PC-9 (cell line): ENCODE results near the gene APBA1. TPM values are rescaled to one million over a fixed set of nuclear protein-coding genes. Genes with fewer than 3 reads are reported as not detected.

ENCODE experiments used
- BruUV-seq: library from RNA; stranded (reverse); fragments of 400-500 nt; replicated peaks from 2 replicates; lab custom pipeline; 2021; lab: Mats Ljungman, UMichigan
- CTCF ChIA-PET: fragments of 300-600 bp; sonication (Branson Sonifier 250); formaldehyde crosslinking; loops from one replicate; lab custom pipeline; 2022; ENCODE audit warnings: antibody characterized with exemption; lab: Charles Lee
- POLR2A ChIA-PET: fragments of 300-600 bp; sonication (Branson Sonifier 250); formaldehyde crosslinking; loops from one replicate; lab custom pipeline; 2022; ENCODE audit warnings: antibody characterized with exemption; ENCODE audit not compliant: unreplicated experiment; lab: Charles Lee
- DNase-seq, 2 experiments: peaks; one replicate each; pipeline versions ENCODE4 v3.0.0 to v3.0.0-alpha.2; 2015 to 2022; ENCODE audit warnings: mixed read lengths in 1 of 2
- H2AFZ ChIP-seq: fragments of 200-600 bp; sonication (generic); 2 replicates; pipeline ENCODE4 v1.8.1; 2017; ENCODE audit warnings: antibody characterized with exemption
- H3F3A ChIP-seq: fragments of 200-600 bp; sonication (generic); 2 replicates; pipeline ENCODE4 v1.8.1; 2017; ENCODE audit warnings: antibody characterized with exemption, mild to moderate bottlenecking, low read depth; ENCODE audit not compliant: insufficient read depth
- H3K27ac ChIP-seq: fragments of 200-600 bp; sonication (generic); 2 replicates; pipeline ENCODE4 v1.6.1; 2016; ENCODE audit warnings: mixed run types
- H3K27me3 ChIP-seq: fragments of 200-600 bp; sonication (generic); 2 replicates; pipeline ENCODE4 v1.6.1; 2016; ENCODE audit warnings: low read depth, mixed run types; ENCODE audit not compliant: insufficient read depth
- H3K36me3 ChIP-seq: fragments of 200-600 bp; sonication (generic); 2 replicates; pipeline ENCODE4 v1.6.1; 2016; ENCODE audit warnings: low read depth, mixed run types
- H3K4me1 ChIP-seq: fragments of 200-600 bp; sonication (generic); replicated peaks from 2 replicates; pipeline ENCODE4 v1.6.1; 2016; ENCODE audit warnings: mixed run types; ENCODE audit not compliant: insufficient read depth
- H3K4me2 ChIP-seq: fragments of 200-600 bp; sonication (generic); 2 replicates; pipeline ENCODE4 v1.6.1; 2017; ENCODE audit warnings: mixed run types
- H3K4me3 ChIP-seq: fragments of 200-600 bp; sonication (generic); 2 replicates; pipeline ENCODE4 v1.6.1; 2016; ENCODE audit warnings: mixed run types
- H3K79me2 ChIP-seq: fragments of 200-600 bp; sonication (generic); 2 replicates; pipeline ENCODE4 v1.6.1; 2017; ENCODE audit warnings: low read depth, mixed run types
- H3K9me2 ChIP-seq: fragments of 200-600 bp; sonication (generic); 2 replicates; pipeline ENCODE4 v1.8.1; 2017; ENCODE audit warnings: mild to moderate bottlenecking; ENCODE audit not compliant: insufficient read depth
- H3K9me3 ChIP-seq: fragments of 200-600 bp; sonication (generic); 2 replicates; pipeline ENCODE4 v1.8.1; 2016; ENCODE audit warnings: low read depth; ENCODE audit not compliant: insufficient read depth
- H4K20me1 ChIP-seq: fragments of 200-600 bp; sonication (generic); 2 replicates; pipeline ENCODE4 v1.8.1; 2017; ENCODE audit not compliant: insufficient read depth
- CTCF ChIP-seq: fragments of 200-600 bp; sonication (generic); conservative IDR thresholded peaks from 2 replicates; pipeline ENCODE4 v1.6.1; 2017; ENCODE audit warnings: mixed run types, antibody characterized with exemption, mild to moderate bottlenecking, moderate library complexity
- EZH2 ChIP-seq: fragments of 200-600 bp; sonication (generic); IDR thresholded peaks from 2 replicates; pipeline ENCODE4 v1.8.0; 2017; ENCODE audit warnings: antibody characterized with exemption, low read depth
- intact Hi-C: fragments of 100-400 bp; cut with micrococcal nuclease; formaldehyde crosslinking; loops from one replicate; pipeline ENCODE4 v1.10.0; 2022; ENCODE audit not compliant: unreplicated experiment
- total RNA-seq: library from RNA; stranded (reverse); gene quantifications from 2 replicates; pipeline ENCODE4 v1.2.3, GENCODE V29; 2021

Gene APBA1
- total RNA-seq, 1 experiment from 2014 or later = 0.44 TPM

GRCh38 chr9:69499407-69499806 is 172.8 kb downstream of the APBA1 start:
- BruUV-seq = no TSS peak
- H3F3A ChIP-seq = no peaks in the 10 kb centered on the region
- H2AFZ ChIP-seq = no peak overlapping the region
- ChIA-PET POLR2A (no interaction called here), CTCF (no interaction called here)
- no peak for TF ChIP-seq EZH2
- H3K9me2 ChIP-seq = no peaks in the 10 kb centered on the region
- no peaks in the 10 kb centered on the region for H4K20me1 ChIP-seq
- no peak for DNase-seq
- no peaks in the 10 kb centered on the region for H3K9me3 ChIP-seq
- H3K36me3 ChIP-seq = no peaks in the 10 kb centered on the region
- H3K27me3 ChIP-seq = no peaks in the 10 kb centered on the region
- H3K4me1 ChIP-seq = no peaks in the 10 kb centered on the region; the same call in 1 of the 2 replicates
- H3K4me2 ChIP-seq = no peak overlapping the region
- intact Hi-C loops = no loop called here
- no peak overlapping the region for H3K27ac ChIP-seq
- H3K79me2 ChIP-seq = no peaks in the 10 kb centered on the region
- H3K4me3 ChIP-seq = no peak overlapping the region

- no peaks in the 10 kb centered on the region for H4K20me1 ChIP-seq
- H3K4me1 ChIP-seq = no peaks in the 10 kb centered on the region; the same call in 1 of the 2 replicates
- H3K27ac ChIP-seq = no peak overlapping the region
- intact Hi-C loops = no loop called here
- H3K27me3 ChIP-seq = no peaks in the 10 kb centered on the region
- H2AFZ ChIP-seq = no peak overlapping the region
- DNase-seq = no peak
- TF ChIP-seq CTCF (no peak), EZH2 (no peak)
- H3K9me3 ChIP-seq = no peaks in the 10 kb centered on the region
- no peaks in the 10 kb centered on the region for H3K36me3 ChIP-seq
- ChIA-PET POLR2A (no interaction called here), CTCF (no interaction called here)
- H3K9me2 ChIP-seq = no peaks in the 10 kb centered on the region
- no TSS peak for BruUV-seq
- H3K79me2 ChIP-seq = no peaks in the 10 kb centered on the region
- no peak overlapping the region for H3K4me2 ChIP-seq
- no peak overlapping the region for H3K4me3 ChIP-seq
- no peaks in the 10 kb centered on the region for H3F3A ChIP-seq
Observed at GRCh38 chr9:69498470-69498869, 173.7 kb downstream of the APBA1 start.

GRCh38 chr9:69497816-69498215 is 174.4 kb downstream of the APBA1 start:
- Histone ChIP-seq H3K9me3 (no peaks in the 10 kb centered on the region), H3K4me3 (no peak overlapping the region), H3F3A (no peaks in the 10 kb centered on the region), H3K27me3 (no peaks in the 10 kb centered on the region), H2AFZ (no peak overlapping the region), H3K4me1 (no peaks in the 10 kb centered on the region; the same call in 1 of the 2 replicates), H3K79me2 (no peaks in the 10 kb centered on the region), H4K20me1 (no peaks in the 10 kb centered on the region), H3K4me2 (no peak overlapping the region), H3K27ac (no peak overlapping the region), H3K9me2 (no peaks in the 10 kb centered on the region), H3K36me3 (no peaks in the 10 kb centered on the region)
- BruUV-seq = no TSS peak
- CTCF ChIA-PET = no interaction called here
- DNase-seq = no peak
- no peak for TF ChIP-seq EZH2
- no peak for TF ChIP-seq CTCF
- intact Hi-C loops = no loop called here
- POLR2A ChIA-PET = no interaction called here

GRCh38 chr9:69496846-69497450 is 175.2 kb downstream of the APBA1 start:
- CTCF ChIA-PET = no interaction called here

More at GRCh38 chr9:69496846-69497450, 175.2 kb downstream of the APBA1 start:
- Histone ChIP-seq H3K9me2 (no peaks in the 10 kb centered on the region), H3K27me3 (no peaks in the 10 kb centered on the region), H3F3A (no peaks in the 10 kb centered on the region), H3K4me2 (no peak overlapping the region), H3K36me3 (no peaks in the 10 kb centered on the region), H3K79me2 (no peaks in the 10 kb centered on the region), H3K4me1 (no peaks in the 10 kb centered on the region), H3K27ac (no peak overlapping the region), H2AFZ (no peak overlapping the region), H4K20me1 (no peaks in the 10 kb centered on the region), H3K9me3 (no peaks in the 10 kb centered on the region), H3K4me3 (no peak overlapping the region)
- DNase-seq = no peak
- POLR2A ChIA-PET = no interaction called here
- intact Hi-C loops = no loop called here
- BruUV-seq = no TSS peak
- TF ChIP-seq CTCF (no peak), EZH2 (no peak)
